Measurements from ENCODE around the gene ALDH3A2.

The ALDH3A2 gene

GRCh38 chr17:19648475-19649273, at the start of gene ALDH3A2:
ALDH3A2 (plus strand) TSS chr17:19648751; CDS start chr17:19648972, 221 bp downstream.
- H3K27me3 ChIP-seq (ENCODE audit: insufficient read depth, low read depth, severe bottlenecking), result no peaks in the 10 kb centered on the region
- peak within 1 kb of the TSS; percentile 89 for H3K4me3 ChIP-seq (ENCODE audit: low read depth, low read length)
- peak; percentile 97 for DNase-seq
- H3K9me3 ChIP-seq (ENCODE audit: severe bottlenecking), result no peaks in the 10 kb centered on the region
- H3K36me3 ChIP-seq, result peaks cover 11% of the 10 kb centered on the region
- peak within 1 kb of the TSS; percentile 81 for H3K27ac ChIP-seq
- peak; percentile 54 for TF ChIP-seq CTCF (IDR thresholded peaks at IDR 0.05; ENCODE audit: low read depth, low read length)

GRCh38 chr17:19610311-19610710, 38.2 kb upstream of the ALDH3A2 start:
- DNase-seq, result no peak
- no peak overlapping the region for H3K4me3 ChIP-seq (ENCODE audit: low read depth, low read length)
- H3K36me3 ChIP-seq, result no peaks in the 10 kb centered on the region
- H3K27ac ChIP-seq, result no peak overlapping the region
- no peaks in the 10 kb centered on the region for H3K9me3 ChIP-seq (ENCODE audit: severe bottlenecking)
- no peak for TF ChIP-seq CTCF (IDR thresholded peaks at IDR 0.05; ENCODE audit: low read depth, low read length)
- no peaks in the 10 kb centered on the region for H3K27me3 ChIP-seq (ENCODE audit: insufficient read depth, low read depth, severe bottlenecking)

- no peak for DNase-seq
- Histone ChIP-seq H3K27ac (no peak overlapping the region), H3K9me3 (ENCODE audit: severe bottlenecking) (no peaks in the 10 kb centered on the region), H3K4me3 (ENCODE audit: low read depth, low read length) (no peak overlapping the region), H3K36me3 (no peaks in the 10 kb centered on the region), H3K27me3 (ENCODE audit: insufficient read depth, low read depth, severe bottlenecking) (no peaks in the 10 kb centered on the region)
- no peak for TF ChIP-seq CTCF (IDR thresholded peaks at IDR 0.05; ENCODE audit: low read depth, low read length)
These were observed 37.7 kb upstream of the ALDH3A2 start for GRCh38 chr17:19610879-19611278.

- Histone ChIP-seq H3K4me3 (ENCODE audit: low read depth, low read length) (no peak overlapping the region), H3K27ac (no peak overlapping the region), H3K27me3 (ENCODE audit: insufficient read depth, low read depth, severe bottlenecking) (no peaks in the 10 kb centered on the region), H3K9me3 (ENCODE audit: severe bottlenecking) (no peaks in the 10 kb centered on the region), H3K36me3 (no peaks in the 10 kb centered on the region)
- no peak for DNase-seq
- no peak for TF ChIP-seq CTCF (IDR thresholded peaks at IDR 0.05; ENCODE audit: low read depth, low read length)
These were observed 34.6 kb upstream of the ALDH3A2 start for GRCh38 chr17:19613979-19614378.

GRCh38 chr17:19614900-19615299, 33.7 kb upstream of the ALDH3A2 start:
- Histone ChIP-seq H3K9me3 (ENCODE audit: severe bottlenecking) (peaks cover 9% of the 10 kb centered on the region), H3K36me3 (no peaks in the 10 kb centered on the region), H3K27me3 (ENCODE audit: insufficient read depth, low read depth, severe bottlenecking) (no peaks in the 10 kb centered on the region), H3K27ac (no peak overlapping the region), H3K4me3 (ENCODE audit: low read depth, low read length) (no peak overlapping the region)
- peak; percentile 19; the same call in 1 of the 2 replicates for TF ChIP-seq CTCF (IDR thresholded peaks at IDR 0.05; ENCODE audit: low read depth, low read length)
- no peak for DNase-seq
